Neural cell (in vitro differentiated cells): ENCODE results near the gene SVOP.

ENCODE experiments used
- CTCF ChIP-seq: fragments of 450-650 bp; IDR thresholded peaks from 2 replicates; pipeline ENCODE4 v1.5.1; 2014; ENCODE audit warnings: antibody characterized with exemption, mild to moderate bottlenecking, moderate library complexity; ENCODE audit not compliant: poor library complexity, severe bottlenecking
- EP300 ChIP-seq: fragments of 450-650 bp; conservative IDR thresholded peaks from 2 replicates; pipeline ENCODE4 v1.6.1; 2014; ENCODE audit warnings: antibody characterized with exemption, mild to moderate bottlenecking, moderate library complexity; ENCODE audit not compliant: poor library complexity, severe bottlenecking
- EZH2 ChIP-seq: fragments of 200-600, 300-800 bp; shearing (Covaris generic), sonication (generic); IDR thresholded peaks from 2 replicates; pipeline ENCODE4 v1.6.1; 2014; ENCODE audit warnings: antibody characterized with exemption, low read length, borderline replicate concordance, mild to moderate bottlenecking; ENCODE audit not compliant: insufficient read depth, poor library complexity, severe bottlenecking
- POLR2AphosphoS5 ChIP-seq: IDR thresholded peaks from 2 replicates; pipeline ENCODE4 v1.6.1; 2012
- RAD21 ChIP-seq: fragments of 450-650 bp; conservative IDR thresholded peaks from 2 replicates; pipeline ENCODE4 v1.6.1; 2014; ENCODE audit warnings: antibody characterized with exemption, mild to moderate bottlenecking, moderate library complexity
- REST ChIP-seq: IDR thresholded peaks from 2 replicates; pipeline ENCODE4 v1.6.1; 2012; ENCODE audit warnings: borderline replicate concordance
- SMC3 ChIP-seq: fragments of 450-650 bp; conservative IDR thresholded peaks from 2 replicates; pipeline ENCODE4 v1.6.1; 2014; ENCODE audit warnings: antibody characterized with exemption, mild to moderate bottlenecking, moderate library complexity; ENCODE audit not compliant: poor library complexity

- TF ChIP-seq EZH2 (no peak), SMC3 (no peak), REST (no peak), CTCF (no peak), POLR2AphosphoS5 (no peak), RAD21 (no peak), EP300 (no peak)
These were observed 36.5 kb upstream of the SVOP start for GRCh38 chr12:109057376-109057775.
